MCF 10A (cell line): ENCODE data around the gene FKBP14. TPM values are rescaled to one million over a fixed set of nuclear protein-coding genes. Genes with fewer than 3 reads are reported as not detected.

Experiments used
- BruUV-seq: library from RNA; stranded (reverse); fragments of 400-500 nt; replicated peaks from 2 replicates; lab custom pipeline; 2021; lab: Mats Ljungman, UMichigan
- CTCF ChIA-PET: fragments of 300-600 bp; sonication (Branson Sonifier 250); formaldehyde crosslinking; extraction: SDS; loops from one replicate; lab custom pipeline; 2021; ENCODE audit warnings: antibody characterized with exemption, inconsistent platforms; lab: Yijun Ruan, JAX
- POLR2A ChIA-PET: fragments of 300-600, 350-650 bp; sonication (Branson Sonifier 250); formaldehyde crosslinking; extraction: SDS; loops from one replicate; lab custom pipeline; 2020; ENCODE audit warnings: antibody characterized with exemption, inconsistent platforms; lab: Yijun Ruan, JAX
- DNase-seq: peaks from one replicate; pipeline ENCODE4 v3.0.0-alpha.2; 2018; ENCODE audit not compliant: unreplicated experiment
- H3K27ac Mint-ChIP-seq: one replicate; pipeline ENCODE4 v1.8.0; 2022; ENCODE audit warnings: mild to moderate bottlenecking, low read depth, mixed read lengths; ENCODE audit not compliant: unreplicated experiment
- H3K27me3 Mint-ChIP-seq: one replicate; pipeline ENCODE4 v1.8.0; 2022; ENCODE audit warnings: mixed read lengths; ENCODE audit not compliant: insufficient read depth, unreplicated experiment
- H3K36me3 Mint-ChIP-seq: one replicate; pipeline ENCODE4 v1.8.0; 2022; ENCODE audit warnings: mild to moderate bottlenecking, moderate library complexity, mixed read lengths; ENCODE audit not compliant: insufficient read depth, unreplicated experiment
- H3K4me1 Mint-ChIP-seq: one replicate; pipeline ENCODE4 v1.8.0; 2022; ENCODE audit warnings: mixed read lengths; ENCODE audit not compliant: insufficient read depth, unreplicated experiment
- H3K4me3 Mint-ChIP-seq: one replicate; pipeline ENCODE4 v1.8.0; 2022; ENCODE audit warnings: mild to moderate bottlenecking, moderate library complexity, mixed read lengths; ENCODE audit not compliant: unreplicated experiment
- H3K9me3 Mint-ChIP-seq: one replicate; pipeline ENCODE4 v1.8.0; 2022; ENCODE audit warnings: mixed read lengths; ENCODE audit not compliant: unreplicated experiment
- CTCF ChIP-seq: fragments of 200-600 bp; IDR thresholded peaks from one replicate; pipeline ENCODE4 v1.8.0; 2022; ENCODE audit warnings: antibody characterized with exemption, mild to moderate bottlenecking; ENCODE audit not compliant: unreplicated experiment
- intact Hi-C: fragments of 100-400 bp; cut with micrococcal nuclease; formaldehyde crosslinking; loops from 2 replicates; pipeline ENCODE4 v1.14.1; 2022
- total RNA-seq: library from RNA; stranded (reverse); gene quantifications from 2 replicates; pipeline ENCODE4 v1.2.3, GENCODE V29; 2022

FKBP14 gene
- total RNA-seq, 1 experiment from 2014 or later = 39.8 TPM

GRCh38 chr7:29988424-29989256 lies 37.9 kb downstream of the FKBP14 start:
- Mint-ChIP-seq H3K9me3 (no peaks in the 10 kb centered on the region), H3K27ac (peak overlapping the region; percentile 89), H3K4me3 (peak overlapping the region; percentile 64), H3K36me3 (no peaks in the 10 kb centered on the region), H3K4me1 (peaks cover 22% of the 10 kb centered on the region), H3K27me3 (no peaks in the 10 kb centered on the region)
- intact Hi-C loops = no loop called here
- ChIA-PET POLR2A (interaction anchor here (0.6 to 1.9 kb wide), 8 partner anchors 9 to 603 kb away, joined by 3 to 40 read pairs (median 4); partner anchors contain the start of genes FKBP14 and PLEKHA8), CTCF (interaction anchor here (0.6 to 1.1 kb wide), 2 partner anchors 31 to 800 kb away, joined by 3 to 4 read pairs; no protein-coding TSS in a partner anchor)
- DNase-seq = peak; percentile 35
- BruUV-seq = TSS peak; percentile 50
- TF ChIP-seq CTCF = no peak

- CTCF ChIA-PET = interaction anchor here (0.6 to 1.1 kb wide), 2 partner anchors 32 to 799 kb away, joined by 3 to 4 read pairs; no protein-coding TSS in a partner anchor
- DNase-seq = peak; percentile 70
- POLR2A ChIA-PET = interaction anchor here (0.6 to 1.9 kb wide), 8 partner anchors 8 to 603 kb away, joined by 3 to 40 read pairs (median 4); partner anchors contain the start of genes FKBP14 and PLEKHA8
- peak overlapping the region; percentile 89 for H3K27ac Mint-ChIP-seq
- intact Hi-C loops = no loop called here
- BruUV-seq = no TSS peak
- H3K27me3 Mint-ChIP-seq = no peaks in the 10 kb centered on the region
- H3K36me3 Mint-ChIP-seq = no peaks in the 10 kb centered on the region
- peak overlapping the region; percentile 64 for H3K4me3 Mint-ChIP-seq
- TF ChIP-seq CTCF = no peak
- peaks cover 22% of the 10 kb centered on the region for H3K4me1 Mint-ChIP-seq
- H3K9me3 Mint-ChIP-seq = no peaks in the 10 kb centered on the region
Measured at GRCh38 chr7:29987811-29988317, 38.6 kb downstream of the FKBP14 start.

GRCh38 chr7:29987083-29987482 lies 39.4 kb downstream of the FKBP14 start:
- no peaks in the 10 kb centered on the region for H3K9me3 Mint-ChIP-seq
- CTCF ChIA-PET = no interaction called here
- H3K27me3 Mint-ChIP-seq = no peaks in the 10 kb centered on the region
- peak; percentile 3 for DNase-seq
- no peak for TF ChIP-seq CTCF
- H3K4me1 Mint-ChIP-seq = peaks cover 22% of the 10 kb centered on the region
- intact Hi-C loops = no loop called here
- H3K27ac Mint-ChIP-seq = peak overlapping the region; percentile 89
- no TSS peak for BruUV-seq
- no peak overlapping the region for H3K4me3 Mint-ChIP-seq
- H3K36me3 Mint-ChIP-seq = no peaks in the 10 kb centered on the region
- POLR2A ChIA-PET = interaction anchor here (1.0 to 1.9 kb wide), 3 partner anchors 9 to 41 kb away, joined by 3 to 40 read pairs (median 5); partner anchors contain the start of genes FKBP14 and PLEKHA8

GRCh38 chr7:29980151-29980550 lies 46.4 kb downstream of the FKBP14 start:
- no TSS peak for BruUV-seq
- intact Hi-C loops = no loop called here
- POLR2A ChIA-PET = interaction anchor here (0.6 to 1.1 kb wide), 3 partner anchors 8 to 679 kb away, joined by 3 read pairs; no protein-coding TSS in a partner anchor

More at GRCh38 chr7:29980151-29980550, 46.4 kb downstream of the FKBP14 start:
- TF ChIP-seq CTCF = no peak
- CTCF ChIA-PET = no interaction called here
- H3K27ac Mint-ChIP-seq = no peak overlapping the region
- H3K9me3 Mint-ChIP-seq = no peaks in the 10 kb centered on the region
- H3K27me3 Mint-ChIP-seq = no peaks in the 10 kb centered on the region
- no peak for DNase-seq
- H3K36me3 Mint-ChIP-seq = no peaks in the 10 kb centered on the region
- no peak overlapping the region for H3K4me3 Mint-ChIP-seq
- no peaks in the 10 kb centered on the region for H3K4me1 Mint-ChIP-seq
